Hepatocyte (in vitro differentiated cells): Measurements from ENCODE around the gene AP2A2.

Experiments
- CTCF ChIP-seq: fragments of 200-600 bp; sonication (generic); IDR thresholded peaks from 2 replicates; pipeline ENCODE4 v1.5.1; 2016; ENCODE audit warnings: antibody characterized with exemption, mild to moderate bottlenecking; ENCODE audit not compliant: poor library complexity
- EZH2 ChIP-seq: fragments of 200-600 bp; sonication (generic); IDR thresholded peaks from 2 replicates; pipeline ENCODE4 v1.6.1; 2016; ENCODE audit warnings: antibody characterized with exemption, mild to moderate bottlenecking, borderline replicate concordance
- EZH2phosphoT487 ChIP-seq: fragments of 200-600 bp; sonication (generic); IDR thresholded peaks from one replicate; pipeline ENCODE4 v1.6.1; 2018; ENCODE audit warnings: antibody characterized with exemption, mild to moderate bottlenecking, low read depth, moderate library complexity; ENCODE audit not compliant: unreplicated experiment, severe bottlenecking

- TF ChIP-seq CTCF (no peak), EZH2 (no peak), EZH2phosphoT487 (no peak)
Measured at GRCh38 chr11:884578-885070, 41.0 kb upstream of the AP2A2 start.
